HG03378 (cell line): ENCODE data around the gene PPP1R15A.
"Not testable (repeated sequence)": the region's sequence is repeated elsewhere in the genome, so short reads cannot be mapped to it uniquely, and the experiment has no call there.

ENCODE experiments used
- ATAC-seq: cut with Tn5 transposase; IDR thresholded peaks from one replicate; pipeline ENCODE4 v1.9.1; 2021; ENCODE audit warnings: mild to moderate bottlenecking, moderate library complexity; ENCODE audit not compliant: unreplicated experiment

PPP1R15A gene

DNA sequence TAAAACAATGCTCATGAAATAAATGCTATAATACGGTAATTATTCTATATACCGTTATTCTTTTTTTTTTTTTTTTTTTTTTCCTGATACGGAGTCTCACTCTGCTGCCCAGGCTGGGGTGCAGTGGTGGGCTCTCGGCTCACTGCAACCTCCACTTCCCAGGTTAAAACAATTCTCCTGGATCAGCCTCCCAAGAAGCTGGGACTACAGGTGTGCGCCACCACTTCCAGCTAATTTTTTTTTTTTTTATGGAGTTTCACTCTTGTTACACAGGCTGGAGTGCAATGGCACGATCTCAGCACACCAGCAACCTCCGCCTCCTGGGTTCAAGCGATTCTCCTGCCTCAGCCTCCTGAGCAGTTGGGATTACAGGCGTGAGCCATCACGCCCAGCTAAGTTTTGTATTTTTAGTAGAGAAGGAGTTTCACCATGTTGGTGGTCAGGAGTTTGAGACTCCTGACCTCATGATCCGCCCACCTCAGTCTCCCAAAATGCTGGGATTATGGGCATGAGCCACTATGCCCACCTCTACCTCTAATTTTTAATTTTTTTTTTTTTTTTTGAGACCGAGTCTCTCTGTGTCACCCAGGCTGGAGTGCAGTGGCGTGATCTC is 6.9 kb downstream of the PPP1R15A start:
- no peak for ATAC-seq

DNA sequence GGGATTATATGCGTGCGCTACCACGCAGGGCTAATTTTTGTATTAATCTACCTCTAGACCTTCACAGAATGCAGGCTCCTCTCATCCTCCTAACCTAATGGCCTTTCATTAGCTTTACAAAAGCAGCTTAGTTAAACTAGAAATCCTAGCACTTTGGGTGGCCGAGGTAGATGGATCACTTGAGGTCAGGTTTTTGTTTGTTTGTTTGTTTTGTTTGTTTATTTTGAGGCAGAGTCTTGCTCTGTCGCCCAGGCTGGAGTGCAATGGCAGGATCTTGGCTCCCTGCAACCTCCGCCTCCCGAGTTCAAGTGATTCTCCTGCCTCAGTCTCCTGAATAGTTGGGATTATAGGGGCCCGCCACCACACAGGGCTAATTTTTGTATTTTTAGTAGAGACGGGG is 7.5 kb downstream of the PPP1R15A start:
- not testable (repeated sequence) for ATAC-seq

DNA sequence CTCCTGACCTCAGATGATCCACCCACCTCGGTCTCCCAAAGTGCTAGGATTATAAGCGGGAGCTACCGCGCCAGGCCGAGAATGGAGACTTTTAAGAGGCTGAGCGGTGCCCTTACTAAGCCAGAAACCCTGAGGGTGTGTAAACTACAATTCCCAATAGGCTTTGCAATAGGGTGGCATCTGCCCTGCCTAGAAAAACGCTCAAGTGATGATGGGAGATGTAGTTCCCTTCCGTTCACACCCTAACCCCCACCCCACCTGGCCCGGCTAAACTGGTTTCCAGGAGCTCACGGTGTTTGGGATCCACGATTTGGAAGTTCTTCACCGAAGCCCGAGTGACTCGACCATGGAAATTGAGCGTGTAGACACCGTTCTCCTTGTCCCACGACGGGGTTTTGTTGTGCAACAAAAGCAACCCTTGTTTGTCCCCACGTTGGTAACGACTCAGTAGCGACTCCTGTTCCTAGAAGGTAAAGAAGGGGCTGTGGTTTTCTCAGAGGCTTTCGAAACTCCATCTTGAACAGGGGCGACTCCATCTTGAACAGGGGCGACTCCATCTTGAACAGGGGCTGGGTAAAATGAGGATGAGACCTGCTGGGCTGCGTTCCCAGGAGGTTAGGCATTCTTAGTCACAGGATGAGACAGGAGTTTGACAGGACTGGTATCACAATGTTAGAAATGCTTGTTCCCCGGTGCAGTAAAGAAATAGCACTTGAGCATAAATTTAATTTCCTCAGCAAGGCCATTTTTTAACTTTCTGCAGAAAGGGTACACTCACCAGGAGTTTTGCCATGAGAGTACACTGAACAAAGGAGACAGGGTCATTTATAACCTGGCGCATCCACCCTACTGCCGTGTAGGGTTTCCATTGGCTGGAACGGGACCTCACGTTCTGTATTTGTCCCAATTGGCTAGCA is 9.8 kb downstream of the PPP1R15A start:
- ATAC-seq, result no peak

DNA sequence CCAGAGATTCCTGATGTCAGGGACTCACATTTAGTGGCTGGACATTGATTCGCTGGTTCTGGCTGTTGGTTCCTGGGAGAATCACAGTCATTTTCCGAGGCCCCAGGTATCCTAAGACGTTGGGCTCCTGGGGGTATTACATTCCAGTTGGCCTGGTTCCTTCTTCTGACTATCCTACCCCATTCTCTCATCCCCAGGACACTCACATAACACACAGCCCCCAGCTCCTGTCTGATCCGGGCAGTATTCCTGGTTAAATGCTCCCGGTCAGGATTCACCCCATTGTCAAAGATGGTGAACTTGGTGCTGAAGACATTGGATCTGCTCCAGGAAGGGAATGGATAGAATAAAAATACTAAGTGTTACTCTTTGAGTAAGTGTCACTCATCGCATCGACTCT is 11.5 kb downstream of the PPP1R15A start:
- no peak for ATAC-seq

DNA sequence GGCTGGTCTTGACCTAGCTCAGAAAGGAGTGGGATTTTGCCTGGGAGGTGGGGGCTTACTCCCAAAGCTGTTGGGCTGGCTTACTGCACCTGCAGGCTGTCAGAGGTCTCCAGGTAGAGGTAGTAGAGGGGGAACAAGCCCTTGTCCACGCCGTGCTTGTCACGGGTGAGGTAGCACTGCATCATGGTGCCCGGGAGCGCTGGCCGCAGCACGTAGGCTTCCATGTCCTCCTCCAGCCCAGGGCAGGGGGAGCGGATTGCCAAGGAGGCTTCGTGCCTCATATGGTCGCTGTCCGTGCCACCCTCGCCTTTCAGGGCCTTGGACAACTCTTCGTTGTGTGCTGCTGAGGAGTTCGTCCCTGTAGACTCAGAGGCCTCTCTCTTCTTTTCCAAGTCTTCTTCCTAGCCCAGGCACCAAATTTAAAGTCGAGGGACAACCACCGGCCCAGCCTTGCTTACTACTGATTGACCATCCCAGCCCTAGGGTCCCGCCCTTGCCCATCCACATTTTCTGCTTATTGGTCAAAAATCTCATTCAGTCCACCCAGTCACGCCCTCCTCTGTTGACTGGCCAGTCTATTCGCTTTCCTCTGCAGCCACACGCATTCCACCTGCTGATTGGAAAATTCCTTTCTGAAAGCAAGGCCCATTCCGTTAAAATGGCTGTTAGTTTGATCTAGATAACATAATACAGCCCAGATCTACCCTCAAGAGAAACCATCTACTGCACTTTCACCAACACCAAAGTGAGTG is 15.8 kb downstream of the PPP1R15A start:
- no peak for ATAC-seq

DNA sequence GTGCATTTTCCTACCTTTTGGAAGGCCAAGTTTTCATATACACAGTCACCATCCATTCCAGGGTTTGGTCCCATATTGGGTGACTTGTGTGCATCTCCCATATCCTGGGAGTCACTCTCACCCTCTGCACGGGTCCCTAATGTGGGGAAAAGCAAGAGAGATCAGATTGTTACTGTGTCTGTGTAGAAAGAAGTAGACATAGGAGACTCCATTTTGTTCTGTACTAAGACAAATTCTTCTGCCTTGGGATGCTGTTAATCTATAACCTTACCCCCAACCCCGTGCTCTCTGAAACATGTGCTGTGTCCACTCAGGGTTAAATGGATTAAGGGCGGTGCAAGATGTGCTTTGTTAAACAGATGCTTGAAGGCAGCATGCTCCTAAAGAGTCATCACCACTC is 17.3 kb downstream of the PPP1R15A start:
- not testable (repeated sequence) for ATAC-seq

DNA sequence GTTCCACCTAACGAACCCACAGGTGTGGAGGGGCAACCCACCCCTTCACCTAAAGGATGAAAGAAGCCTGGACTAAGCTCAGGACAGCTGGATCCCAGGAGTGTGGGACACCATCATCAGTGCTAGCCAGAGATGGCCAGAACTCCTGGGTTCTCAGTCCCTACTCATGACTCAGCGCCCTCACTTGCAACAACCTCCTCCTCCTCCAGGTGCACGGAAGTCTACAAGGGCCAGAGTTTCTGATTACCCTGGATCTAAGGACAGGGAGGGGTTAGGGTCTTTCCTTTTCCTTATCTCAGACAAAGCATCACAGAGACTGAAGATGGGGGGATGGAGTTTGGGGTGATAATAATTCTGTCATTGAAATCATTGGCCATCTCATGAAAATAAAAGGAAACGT is 18.3 kb downstream of the PPP1R15A start:
- no peak for ATAC-seq

DNA sequence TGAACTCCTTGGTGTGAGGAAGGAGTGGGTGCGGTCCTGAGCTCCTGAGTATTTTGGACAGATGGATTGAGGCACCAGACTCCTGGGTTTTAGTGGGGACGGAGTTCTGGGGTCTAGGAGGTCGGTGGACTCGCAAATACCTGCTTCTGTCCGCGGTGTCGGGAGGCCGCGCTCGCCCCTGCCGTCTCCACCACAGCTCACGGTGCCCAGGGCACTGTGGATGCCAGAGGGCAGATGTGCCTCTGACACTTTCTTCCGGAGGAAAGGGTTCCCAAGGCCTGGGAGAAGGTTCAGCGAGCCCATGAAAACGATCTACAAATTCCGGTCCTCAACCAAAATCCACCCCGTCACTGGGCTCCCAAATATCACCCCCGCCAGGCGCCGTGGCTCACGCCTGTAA is 23.0 kb downstream of the PPP1R15A start:
- ATAC-seq, result no peak

DNA sequence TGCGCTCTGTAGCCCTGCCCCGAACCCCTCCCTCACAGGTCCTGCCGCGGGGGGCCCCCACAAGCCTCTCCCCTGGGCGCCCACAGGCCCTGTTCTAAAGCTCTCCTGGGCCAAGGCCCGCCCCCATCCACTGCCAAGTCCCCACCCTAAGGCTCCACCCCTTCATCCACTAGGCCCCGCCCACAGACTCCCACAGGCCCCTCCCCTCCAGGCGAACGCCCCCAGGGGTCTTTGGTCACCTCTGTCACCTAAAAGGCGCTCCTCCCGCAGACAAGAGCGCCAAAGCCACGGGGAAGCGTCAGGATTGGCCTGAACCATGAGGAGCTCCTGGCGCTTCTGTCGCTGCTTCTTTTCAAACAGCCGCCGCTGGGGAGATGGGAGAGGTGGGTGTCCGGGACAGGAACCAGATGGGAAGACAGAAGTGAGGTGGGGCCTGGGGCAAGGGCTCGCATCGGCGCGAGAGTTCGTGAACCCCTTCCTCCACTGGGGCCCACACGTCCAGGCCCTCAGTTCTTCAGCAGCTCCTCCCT is 24.0 kb downstream of the PPP1R15A start:
- ATAC-seq, result no peak

DNA sequence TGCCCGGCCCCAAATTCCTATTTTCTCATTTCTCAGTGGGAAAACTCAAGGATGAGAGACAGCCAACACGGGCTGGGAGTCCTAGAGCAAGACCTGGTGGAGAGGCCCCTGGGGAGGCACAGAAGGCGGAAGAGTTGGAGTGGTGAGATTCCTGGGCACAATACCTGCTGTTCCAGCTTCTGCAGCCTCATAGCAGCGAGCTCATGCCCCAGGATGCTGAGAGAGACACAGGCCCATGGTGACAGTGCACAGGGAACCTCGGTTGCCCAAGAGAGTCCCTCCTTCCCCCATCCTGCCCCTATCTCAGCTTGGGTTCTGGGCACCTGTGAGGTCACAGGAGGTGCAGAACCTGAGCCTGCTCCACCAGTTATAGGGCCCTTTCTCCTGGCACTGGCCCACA is 25.0 kb downstream of the PPP1R15A start:
- no peak for ATAC-seq

DNA sequence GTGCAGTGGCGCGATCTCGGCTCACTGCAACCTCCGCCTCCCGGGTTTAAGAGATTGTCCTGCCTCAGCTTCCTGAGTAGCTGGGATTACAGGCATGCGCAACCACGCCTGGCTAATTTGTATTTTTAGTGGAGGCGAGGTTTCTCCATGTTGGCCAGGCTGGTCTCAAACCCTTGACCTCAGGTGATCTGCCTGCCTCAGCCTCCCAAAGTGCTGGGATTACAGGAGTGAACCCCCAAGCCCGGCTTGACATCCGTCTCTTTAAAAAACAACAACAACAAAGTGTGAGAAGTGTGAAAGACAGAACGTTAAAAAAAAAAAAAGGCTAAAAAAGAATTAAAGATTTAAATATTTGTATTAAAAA is 27.1 kb downstream of the PPP1R15A start:
- not testable (repeated sequence) for ATAC-seq

DNA sequence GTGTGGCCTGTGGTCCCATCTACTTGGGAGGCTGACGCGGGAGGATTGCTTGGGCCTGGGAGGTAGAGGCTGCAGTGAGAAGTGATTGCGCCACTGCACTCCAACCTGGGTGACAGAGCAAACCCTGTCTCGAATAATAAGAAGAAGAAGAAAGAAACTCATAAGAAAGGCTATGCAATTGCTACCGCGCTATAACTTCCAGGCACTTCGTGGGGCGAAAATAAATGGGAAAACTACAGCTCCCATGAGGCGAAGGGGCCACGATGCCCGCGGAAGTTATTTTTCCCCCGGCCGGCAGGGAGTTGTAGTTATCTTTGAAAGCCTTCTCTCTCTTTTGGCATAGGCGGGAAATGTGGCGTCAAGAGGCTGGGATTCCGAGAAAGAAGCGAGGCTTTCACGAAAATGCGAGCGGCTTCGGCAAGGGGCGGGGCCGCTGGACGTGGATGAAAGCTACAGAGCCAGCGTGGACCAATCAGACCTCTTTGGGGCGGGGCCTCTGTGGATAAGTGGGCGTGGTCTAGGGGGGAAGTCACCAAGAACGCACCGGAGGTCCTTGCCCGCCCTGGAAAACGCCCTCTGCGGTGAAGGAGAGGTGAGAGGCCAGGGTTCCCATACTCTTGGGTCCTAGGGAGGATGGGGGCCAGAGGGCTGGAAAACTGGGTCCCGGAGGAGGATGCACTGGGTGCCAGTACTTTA is 27.7 kb downstream of the PPP1R15A start, which contains the start of gene NUCB1:
Gene NUCB1, plus strand, starts transcription at position 532 of the 696 bp plus-strand sequence. CDS start 485 bp downstream, outside the sequence.
- ATAC-seq, result peak; percentile 75

DNA sequence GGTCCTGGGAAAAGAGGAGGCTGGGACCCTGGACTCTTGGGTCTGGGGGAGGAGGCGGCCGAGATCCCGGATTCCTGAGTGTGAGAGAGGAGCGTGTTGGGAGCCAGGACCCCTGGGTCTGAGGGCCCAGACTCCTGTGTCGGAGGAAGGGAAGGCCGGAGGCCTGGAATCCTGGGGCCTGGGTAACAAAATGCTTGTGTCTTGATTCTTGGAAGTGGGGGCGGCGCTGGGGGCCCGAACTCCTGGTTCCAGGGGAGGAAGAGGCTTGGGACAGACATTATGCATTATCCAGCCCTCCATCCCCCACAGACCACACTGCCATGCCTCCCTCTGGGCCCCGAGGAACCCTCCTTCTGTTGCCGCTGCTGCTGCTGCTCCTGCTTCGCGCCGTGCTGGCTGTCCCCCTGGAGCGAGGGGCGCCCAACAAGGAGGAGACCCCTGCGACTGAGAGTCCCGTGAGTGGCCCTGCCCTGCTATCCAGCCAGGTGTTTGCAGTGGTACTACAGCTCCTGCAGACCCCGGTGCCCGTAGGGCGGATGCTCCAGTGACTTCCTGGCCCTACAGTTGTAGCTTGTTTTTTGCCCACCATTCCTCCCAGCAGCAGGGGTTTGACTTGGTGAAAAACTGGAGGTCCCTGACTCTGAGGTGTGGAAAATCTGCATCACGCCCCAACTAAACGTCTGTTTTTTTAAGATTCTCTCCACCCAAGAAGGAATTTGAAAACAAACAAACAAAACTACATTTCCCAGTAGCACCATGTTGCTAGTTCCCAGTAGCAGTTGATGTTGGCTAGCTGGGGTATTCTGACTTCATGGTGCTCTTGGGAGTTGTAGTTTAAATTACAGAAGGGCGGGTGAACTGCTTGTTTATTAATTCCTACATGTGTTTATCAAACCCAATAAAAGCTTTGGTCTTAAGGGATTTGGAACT is 28.5 kb downstream of the PPP1R15A start:
- no peak for ATAC-seq

DNA sequence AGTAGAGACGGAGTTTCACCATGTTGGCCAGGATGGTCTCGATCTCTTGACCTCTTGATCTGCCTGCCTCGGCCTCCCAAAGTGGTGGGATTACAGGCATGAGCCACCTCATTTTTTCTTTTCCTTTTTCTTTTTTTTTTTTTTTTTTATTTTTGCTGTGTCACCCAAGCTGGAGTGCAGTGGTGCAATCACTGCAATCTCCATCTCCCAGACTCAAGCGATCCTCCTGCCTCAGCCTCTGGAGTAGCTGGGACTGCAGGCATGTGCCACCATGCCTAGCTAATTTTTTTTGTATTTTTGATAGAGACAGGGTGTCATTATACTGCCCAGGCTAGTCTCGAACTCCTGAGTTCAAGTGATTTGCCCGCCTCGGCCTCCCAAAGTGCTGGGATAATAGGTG is 30.1 kb downstream of the PPP1R15A start:
- not testable (repeated sequence) for ATAC-seq

DNA sequence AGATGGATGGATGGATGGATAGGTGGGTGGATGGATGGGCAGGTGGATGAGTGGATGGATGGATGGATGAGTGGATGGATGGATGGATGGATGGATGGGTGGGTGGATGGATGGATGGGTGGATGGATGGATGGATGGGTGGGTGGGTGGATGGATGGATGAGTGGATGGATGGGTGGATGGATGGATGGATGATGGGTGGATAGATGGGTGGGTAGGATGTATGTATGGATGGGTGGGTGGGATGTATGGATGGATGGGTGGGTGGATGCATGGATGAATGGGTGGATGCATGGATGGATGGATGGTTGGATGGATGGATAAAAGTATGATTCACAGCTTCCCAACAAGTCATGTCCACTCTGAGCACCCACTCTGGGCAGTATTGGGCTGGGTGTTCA is 31.6 kb downstream of the PPP1R15A start:
- not testable (repeated sequence) for ATAC-seq

DNA sequence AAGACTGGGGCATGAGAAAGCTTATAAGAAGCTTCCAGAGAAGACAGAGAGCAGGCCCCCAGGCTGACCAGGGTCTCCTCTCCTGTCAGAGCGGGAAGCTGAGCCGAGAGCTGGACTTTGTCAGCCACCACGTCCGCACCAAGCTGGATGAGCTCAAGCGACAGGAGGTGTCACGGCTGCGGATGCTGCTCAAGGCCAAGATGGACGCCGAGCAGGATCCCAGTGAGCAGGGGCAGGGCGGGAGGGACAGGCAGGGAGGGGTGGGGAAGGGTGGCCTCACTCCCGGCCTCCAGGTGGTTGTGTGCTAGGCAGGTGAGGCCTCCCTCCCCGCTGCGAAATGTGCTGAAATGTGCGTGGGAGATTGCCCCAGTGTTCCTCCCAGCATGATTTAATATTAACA is 33.4 kb downstream of the PPP1R15A start:
- no peak for ATAC-seq

DNA sequence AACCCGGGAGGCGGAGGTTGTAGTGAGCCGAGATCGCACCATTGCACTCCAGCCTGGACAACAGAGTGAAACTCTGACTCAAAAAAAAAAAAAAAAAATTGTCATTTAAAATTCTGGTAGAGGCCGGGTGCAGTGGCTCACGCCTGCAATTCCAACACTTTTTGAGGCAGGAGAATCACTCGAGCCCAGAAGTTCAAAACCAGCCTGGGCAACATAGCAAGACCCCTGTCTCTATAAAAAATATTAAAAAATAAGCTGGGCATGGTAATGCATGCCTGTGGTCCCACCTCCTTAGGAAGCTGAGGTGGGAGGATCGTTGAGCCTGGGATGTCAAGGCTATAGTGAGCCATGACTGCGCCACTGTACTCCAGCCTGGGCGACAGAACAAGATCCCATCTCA is 34.1 kb downstream of the PPP1R15A start:
- no peak for ATAC-seq

DNA sequence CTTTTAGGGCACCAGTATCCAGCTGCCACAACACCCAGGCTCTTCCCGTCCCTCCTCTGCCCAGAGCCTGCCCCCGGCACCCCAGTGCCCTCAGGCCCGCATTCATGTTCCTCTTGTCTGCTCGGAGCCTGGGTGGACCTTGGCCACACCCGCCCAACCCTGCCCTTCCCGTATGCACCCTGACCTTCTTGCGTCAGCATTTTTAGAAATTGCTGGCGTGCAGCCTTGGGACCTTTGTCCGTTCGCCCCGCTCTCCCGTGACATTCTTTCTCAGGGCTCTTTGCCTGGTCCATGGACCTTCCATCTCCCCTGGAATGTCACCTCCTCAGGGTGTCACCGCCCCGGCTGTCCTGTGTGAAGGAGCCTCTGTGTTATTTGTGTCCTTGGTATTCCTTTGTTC is 35.5 kb downstream of the PPP1R15A start:
- ATAC-seq, result no peak

DNA sequence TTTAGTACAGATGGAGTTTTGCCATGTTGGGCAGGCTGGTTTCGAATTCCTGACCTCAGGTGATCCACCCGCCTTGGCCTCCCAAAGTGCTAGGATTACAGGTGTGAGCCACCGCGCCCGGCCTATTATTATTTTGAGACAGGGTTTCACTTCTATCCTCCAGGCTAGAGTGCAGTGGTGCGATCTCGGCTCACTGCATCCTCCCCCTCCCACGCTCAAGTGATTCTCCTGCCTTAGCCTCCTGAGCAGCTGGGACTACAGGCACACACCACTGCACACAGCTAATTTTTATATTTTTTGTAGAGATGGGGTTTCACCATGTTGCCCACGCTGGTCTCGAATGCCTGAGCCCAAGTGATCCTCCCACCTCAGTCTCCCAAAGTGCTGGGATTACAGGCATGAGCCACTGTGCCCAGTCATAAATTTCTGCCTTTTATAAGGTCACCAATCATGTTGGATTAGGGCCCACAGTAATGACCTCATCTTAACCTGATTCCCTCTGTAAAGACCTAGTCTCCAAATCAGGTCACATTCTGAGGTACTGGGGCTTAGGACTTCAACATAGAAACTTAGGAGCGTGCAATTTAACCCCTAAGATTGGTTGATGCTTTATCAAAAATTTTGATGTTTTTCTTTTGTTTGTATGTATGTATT is 37.3 kb downstream of the PPP1R15A start:
- ATAC-seq, result not testable (repeated sequence)
